Adipocyte (in vitro differentiated cells): ENCODE results near the gene BAIAP2.

ENCODE experiments used
- DNase-seq: peaks from one replicate; pipeline ENCODE4 v3.0.0-alpha.2; 2015; ENCODE audit warnings: low read depth
- H3K27me3 ChIP-seq: replicated peaks from 2 replicates; pipeline ENCODE4 v1.7.0; 2013; ENCODE audit warnings: mild to moderate bottlenecking, low read length, moderate library complexity; ENCODE audit not compliant: control insufficient read depth, insufficient read depth
- H3K36me3 ChIP-seq: 2 replicates; pipeline ENCODE4 v1.7.0; 2013; ENCODE audit warnings: low read length, mild to moderate bottlenecking, moderate library complexity; ENCODE audit not compliant: control insufficient read depth, insufficient read depth, severe bottlenecking
- H3K4me1 ChIP-seq: 2 replicates; pipeline ENCODE4 v1.7.0; 2013; ENCODE audit warnings: mild to moderate bottlenecking, low read length, moderate library complexity; ENCODE audit not compliant: control insufficient read depth, insufficient read depth
- H3K4me3 ChIP-seq: 2 replicates; pipeline ENCODE4 v1.7.0; 2013; ENCODE audit warnings: mild to moderate bottlenecking, low read length, moderate library complexity
- H3K9ac ChIP-seq: 2 replicates; pipeline ENCODE4 v1.7.0; 2013; ENCODE audit warnings: mild to moderate bottlenecking, low read length, moderate library complexity
- H3K9me3 ChIP-seq: 2 replicates; pipeline ENCODE4 v1.7.0; 2013; ENCODE audit warnings: mild to moderate bottlenecking, low read length, moderate library complexity; ENCODE audit not compliant: control insufficient read depth

The BAIAP2 gene

GRCh38 chr17:81164371-81165245 lies 129.7 kb downstream of the BAIAP2 start:
- DNase-seq: no peak
- Histone ChIP-seq H3K9me3 (no peaks in the 10 kb centered on the region), H3K36me3 (no peaks in the 10 kb centered on the region), H3K27me3 (peaks cover 61% of the 10 kb centered on the region), H3K4me1 (no peaks in the 10 kb centered on the region), H3K9ac (no peak overlapping the region), H3K4me3 (no peak overlapping the region)

GRCh38 chr17:81165246-81166032 lies 130.5 kb downstream of the BAIAP2 start, which contains the start of gene PVALEF:
TSS of gene PVALEF (plus strand) at chr17:81165507. CDS start at chr17:81181227, 15,720 bp downstream.
- H3K9me3 ChIP-seq: no peaks in the 10 kb centered on the region
- no peak for DNase-seq
- H3K36me3 ChIP-seq: no peaks in the 10 kb centered on the region
- no peak within 1 kb of the TSS for H3K9ac ChIP-seq
- H3K4me3 ChIP-seq: no peak within 1 kb of the TSS
- no peaks in the 10 kb centered on the region for H3K4me1 ChIP-seq
- H3K27me3 ChIP-seq: peaks cover 60% of the 10 kb centered on the region

- Histone ChIP-seq H3K27me3 (peaks cover 59% of the 10 kb centered on the region), H3K4me1 (no peaks in the 10 kb centered on the region), H3K36me3 (no peaks in the 10 kb centered on the region), H3K4me3 (no peak within 1 kb of the TSS), H3K9me3 (no peaks in the 10 kb centered on the region), H3K9ac (no peak within 1 kb of the TSS)
- DNase-seq: peak; percentile 37
These were observed 131.1 kb downstream of the BAIAP2 start, which contains the start of gene AATK for GRCh38 chr17:81166033-81166492. TSS of gene AATK (minus strand) at chr17:81166221. CDS start at chr17:81165992, 229 bp downstream.
